HCT116 (cell line): ENCODE data around the gene SUPT3H. TPM values are rescaled to one million over a fixed set of nuclear protein-coding genes. Genes with fewer than 3 reads are reported as not detected.

ENCODE experiments used
- ATAC-seq: fragments of 200-7000 bp; cut with Tn5 transposase; 2 replicates; pipeline ENCODE4 v1.9.1; 2020; ENCODE audit warnings: mild to moderate bottlenecking, moderate library complexity
- BruUV-seq: library from RNA; stranded (reverse); fragments of 400-500 nt; replicated peaks from 2 replicates; lab custom pipeline; 2021; lab: Mats Ljungman, UMichigan
- CTCF ChIA-PET: fragments of 300-600 bp; sonication (Branson Sonifier 250); formaldehyde crosslinking; loops from one replicate; lab custom pipeline; 2021; ENCODE audit warnings: antibody characterized with exemption; lab: Charles Lee
- POLR2A ChIA-PET: fragments of 300-600, 350-600 bp; sonication (Branson Sonifier 250); formaldehyde crosslinking; loops from one replicate; lab custom pipeline; 2021; ENCODE audit warnings: antibody characterized with exemption; lab: Charles Lee
- RAD21 ChIA-PET, 2 experiments: fragments of 300-600 bp; sonication (Branson Sonifier 250); formaldehyde crosslinking; loops; one replicate each; lab custom pipeline; 2023; ENCODE audit warnings: low total read pairs in 2 of 2; ENCODE audit not compliant: uncharacterized antibody in 2 of 2, unreplicated experiment in 2 of 2, low non-redundant PET in 1 of 2; lab: Charles Lee
- DNase-seq: peaks from one replicate; pipeline ENCODE4 v3.0.0-alpha.2; 2010; ENCODE audit warnings: low read depth, low spot score
- H2AFZ ChIP-seq: fragments of 200-600 bp; shearing (Covaris generic), sonication (generic); 2 replicates; pipeline ENCODE4 v1.6.1; 2017; ENCODE audit warnings: low read depth, mixed run types, mixed read lengths, antibody characterized with exemption, low read length; ENCODE audit not compliant: poor library complexity, severe bottlenecking
- H3K27ac ChIP-seq: 2 replicates; pipeline ENCODE4 v1.5.1; 2012; ENCODE audit warnings: low read depth, low read length
- H3K27me3 ChIP-seq: fragments of 200-600 bp; sonication (generic); 2 replicates; pipeline ENCODE4 v1.6.1; 2016; ENCODE audit warnings: mixed run types, low read length, mixed read lengths; ENCODE audit not compliant: insufficient read depth
- H3K36me3 ChIP-seq, 2 experiments: fragments of 200-500 bp in 1 of 2; fragments of 200-600 bp in 1 of 2; sonication (Bioruptor generic) in 1 of 2; sonication (generic) in 1 of 2; 2 replicates each; pipeline versions ENCODE4 v1.5.1 to v1.6.1; 2014 to 2016; ENCODE audit warnings: low read length in 2 of 2, inconsistent platforms in 1 of 2, mixed read lengths in 1 of 2, mixed run types in 1 of 2; ENCODE audit not compliant: insufficient read depth in 2 of 2, control insufficient read depth in 1 of 2
- H3K4me1 ChIP-seq, 2 experiments: fragments of 200-600 bp in 1 of 2; sonication (generic) in 1 of 2; 2 replicates each; pipeline versions ENCODE4 v1.5.1 to v1.6.1; 2012 to 2017; ENCODE audit warnings: low read length in 2 of 2, inconsistent platforms in 1 of 2, mild to moderate bottlenecking in 1 of 2, mixed read lengths in 1 of 2, mixed run types in 1 of 2, moderate library complexity in 1 of 2; ENCODE audit not compliant: insufficient read depth in 2 of 2, control insufficient read depth in 1 of 2
- H3K4me2 ChIP-seq: fragments of 200-600 bp; sonication (generic); 2 replicates; pipeline ENCODE4 v1.6.1; 2017; ENCODE audit warnings: mixed run types, low read length, mixed read lengths
- H3K4me3 ChIP-seq, 2 experiments: fragments of 200-600 bp in 1 of 2; sonication (generic) in 1 of 2; replicated peaks in 1 of 2; 2 replicates each; pipeline ENCODE4 v1.5.1; 2011 to 2016; ENCODE audit warnings: low read length in 2 of 2, control low read depth in 1 of 2, low read depth in 1 of 2, mild to moderate bottlenecking in 1 of 2, mixed read lengths in 1 of 2, mixed run types in 1 of 2
- H3K79me2 ChIP-seq: fragments of 200-600 bp; sonication (generic); 2 replicates; pipeline ENCODE4 v1.6.1; 2017; ENCODE audit warnings: mild to moderate bottlenecking, mixed run types, low read length, moderate library complexity, mixed read lengths; ENCODE audit not compliant: insufficient read depth
- H3K9ac ChIP-seq: fragments of 200-600 bp; sonication (generic); 2 replicates; pipeline ENCODE4 v1.6.1; 2016; ENCODE audit warnings: low read length, mixed read lengths
- H3K9me2 ChIP-seq: fragments of 200-600 bp; sonication (generic), shearing (Covaris generic); 2 replicates; pipeline ENCODE4 v1.6.1; 2017; ENCODE audit warnings: mixed run types, mild to moderate bottlenecking, moderate library complexity; ENCODE audit not compliant: insufficient read depth
- H3K9me3 ChIP-seq, 2 experiments: fragments of 200-500 bp in 1 of 2; fragments of 200-600 bp in 1 of 2; sonication (Bioruptor generic) in 1 of 2; sonication (generic) in 1 of 2; 2 replicates each; pipeline ENCODE4 v1.6.1; 2014 to 2017; ENCODE audit warnings: low read length in 2 of 2, mixed read lengths in 2 of 2, inconsistent platforms in 1 of 2, low read depth in 1 of 2, mild to moderate bottlenecking in 1 of 2, mixed run types in 1 of 2, moderate library complexity in 1 of 2; ENCODE audit not compliant: control insufficient read depth in 1 of 2, insufficient read depth in 1 of 2
- H4K20me1 ChIP-seq: fragments of 200-600 bp; sonication (generic), shearing (Covaris generic); 2 replicates; pipeline ENCODE4 v1.6.1; 2017; ENCODE audit warnings: mixed run types, mild to moderate bottlenecking, moderate library complexity; ENCODE audit not compliant: insufficient read depth
- ATF3 ChIP-seq: IDR thresholded peaks from 2 replicates; pipeline ENCODE4 v1.6.1; 2012
- CBX3 ChIP-seq: IDR thresholded peaks from 2 replicates; pipeline ENCODE4 v1.6.1; 2012; ENCODE audit warnings: low read depth
- CEBPB ChIP-seq: IDR thresholded peaks from 2 replicates; pipeline ENCODE4 v1.6.1; 2012; ENCODE audit warnings: low read depth
- EGR1 ChIP-seq: IDR thresholded peaks from 2 replicates; pipeline ENCODE4 v1.6.1; 2012; ENCODE audit warnings: low read depth
- EZH2 ChIP-seq: fragments of 200-600 bp; sonication (generic); IDR thresholded peaks from 2 replicates; pipeline ENCODE4 v1.6.1; 2017; ENCODE audit warnings: antibody characterized with exemption, mixed run types
- JUND ChIP-seq: IDR thresholded peaks from 2 replicates; pipeline ENCODE4 v1.6.1; 2012
- MAX ChIP-seq: IDR thresholded peaks from 2 replicates; pipeline ENCODE4 v1.6.1; 2012
- POLR2A ChIP-seq: IDR thresholded peaks from 2 replicates; pipeline ENCODE4 v1.7.0; 2011; ENCODE audit warnings: borderline replicate concordance; ENCODE audit not compliant: insufficient read depth, insufficient read length; ENCODE audit errors: extremely low read depth
- RAD21 ChIP-seq: IDR thresholded peaks from 2 replicates; pipeline ENCODE4 v1.6.1; 2012; ENCODE audit warnings: low read depth, mild to moderate bottlenecking
- SIN3A ChIP-seq: IDR thresholded peaks from 2 replicates; pipeline ENCODE4 v1.6.1; 2012; ENCODE audit warnings: low read depth
- SP1 ChIP-seq: IDR thresholded peaks from 2 replicates; pipeline ENCODE4 v1.6.1; 2012; ENCODE audit warnings: low read depth
- ZFX ChIP-seq: fragments of 450-650 bp; IDR thresholded peaks from 2 replicates; pipeline ENCODE4 v1.6.1; 2017
- intact Hi-C: fragments of 100-400 bp; cut with micrococcal nuclease; formaldehyde crosslinking; loops from 2 replicates; pipeline ENCODE4 v1.10.0; 2022
- total RNA-seq: library from RNA; stranded (reverse); gene quantifications from one replicate; pipeline ENCODE4 v1.2.1, GENCODE V29; 2021; ENCODE audit not compliant: unreplicated experiment
- TF ChIP-seq, protein P1 (sequence below): IDR thresholded peaks from 2 replicates; pipeline ENCODE4 v1.6.1; 2012; ENCODE audit warnings: low read depth

The SUPT3H gene
- total RNA-seq, 1 experiment from 2014 or later = 7.4 TPM

DNA sequence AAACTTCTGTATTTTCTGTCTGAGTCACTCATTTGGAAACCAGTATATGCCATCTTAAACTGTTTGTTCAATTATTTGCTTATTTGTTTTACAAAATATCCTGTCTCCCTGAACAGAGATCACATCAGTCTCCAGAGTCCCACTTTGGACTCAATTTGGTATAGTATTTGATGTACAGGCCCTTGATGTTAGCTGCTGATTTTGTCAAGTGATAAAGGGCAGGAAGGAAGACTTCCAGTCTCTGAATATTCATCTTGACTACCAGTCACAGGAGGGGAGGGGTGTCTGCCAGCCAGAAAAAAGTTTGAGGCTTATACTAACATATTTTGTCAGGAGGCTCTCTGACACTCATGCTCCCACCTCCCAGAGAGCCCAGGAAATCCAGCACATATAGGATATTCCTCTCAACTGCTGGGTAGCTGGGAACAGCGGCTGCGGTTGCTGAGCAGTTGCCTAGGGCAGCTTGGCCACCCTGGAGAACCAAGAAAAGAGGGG is 426.4 kb downstream of the SUPT3H start:
- no peaks in the 10 kb centered on the region for H3K27me3 ChIP-seq
- BruUV-seq = no TSS peak
- no peak for DNase-seq

More for the DNA sequence above, 426.4 kb downstream of the SUPT3H start:
- RAD21 ChIA-PET = no interaction called here
- Histone ChIP-seq H3K36me3 (no peaks in the 10 kb centered on the region), H3K4me2 (no peak overlapping the region), H3K79me2 (no peaks in the 10 kb centered on the region), H3K9me2 (no peaks in the 10 kb centered on the region), H3K27ac (no peak overlapping the region), H3K9ac (no peak overlapping the region), H3K9me3 (peaks cover 0 to 9% of the 10 kb centered on the region in 2 experiments; a peak in 1 of 4 replicates), H4K20me1 (no peaks in the 10 kb centered on the region), H3K4me3 (no peak overlapping the region), H3K4me1 (no peaks in the 10 kb centered on the region), H2AFZ (no peak overlapping the region)
- no peak for ATAC-seq
- TF ChIP-seq EGR1 = no peak
- no peak for TF ChIP-seq CBX3
- no peak for TF ChIP-seq MAX
- TF ChIP-seq SP1 = no peak
- no peak for TF ChIP-seq ATF3
- TF ChIP-seq POLR2A = no peak
- TF ChIP-seq, protein P1, sequence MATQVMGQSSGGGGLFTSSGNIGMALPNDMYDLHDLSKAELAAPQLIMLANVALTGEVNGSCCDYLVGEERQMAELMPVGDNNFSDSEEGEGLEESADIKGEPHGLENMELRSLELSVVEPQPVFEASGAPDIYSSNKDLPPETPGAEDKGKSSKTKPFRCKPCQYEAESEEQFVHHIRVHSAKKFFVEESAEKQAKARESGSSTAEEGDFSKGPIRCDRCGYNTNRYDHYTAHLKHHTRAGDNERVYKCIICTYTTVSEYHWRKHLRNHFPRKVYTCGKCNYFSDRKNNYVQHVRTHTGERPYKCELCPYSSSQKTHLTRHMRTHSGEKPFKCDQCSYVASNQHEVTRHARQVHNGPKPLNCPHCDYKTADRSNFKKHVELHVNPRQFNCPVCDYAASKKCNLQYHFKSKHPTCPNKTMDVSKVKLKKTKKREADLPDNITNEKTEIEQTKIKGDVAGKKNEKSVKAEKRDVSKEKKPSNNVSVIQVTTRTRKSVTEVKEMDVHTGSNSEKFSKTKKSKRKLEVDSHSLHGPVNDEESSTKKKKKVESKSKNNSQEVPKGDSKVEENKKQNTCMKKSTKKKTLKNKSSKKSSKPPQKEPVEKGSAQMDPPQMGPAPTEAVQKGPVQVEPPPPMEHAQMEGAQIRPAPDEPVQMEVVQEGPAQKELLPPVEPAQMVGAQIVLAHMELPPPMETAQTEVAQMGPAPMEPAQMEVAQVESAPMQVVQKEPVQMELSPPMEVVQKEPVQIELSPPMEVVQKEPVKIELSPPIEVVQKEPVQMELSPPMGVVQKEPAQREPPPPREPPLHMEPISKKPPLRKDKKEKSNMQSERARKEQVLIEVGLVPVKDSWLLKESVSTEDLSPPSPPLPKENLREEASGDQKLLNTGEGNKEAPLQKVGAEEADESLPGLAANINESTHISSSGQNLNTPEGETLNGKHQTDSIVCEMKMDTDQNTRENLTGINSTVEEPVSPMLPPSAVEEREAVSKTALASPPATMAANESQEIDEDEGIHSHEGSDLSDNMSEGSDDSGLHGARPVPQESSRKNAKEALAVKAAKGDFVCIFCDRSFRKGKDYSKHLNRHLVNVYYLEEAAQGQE = no peak
- TF ChIP-seq EZH2 = no peak
- no peak for TF ChIP-seq ZFX
- no peak for TF ChIP-seq JUND
- TF ChIP-seq SIN3A = no peak
- no peak for TF ChIP-seq RAD21
- no peak for TF ChIP-seq CEBPB
- POLR2A ChIA-PET = no interaction called here
- intact Hi-C loops = no loop called here
- CTCF ChIA-PET = no interaction called here
